DND-41 (cell line): Measurements from ENCODE around the gene SLC35F3.

ENCODE experiments used
- EZH2 ChIP-seq: IDR thresholded peaks from 3 replicates; pipeline ENCODE4 v1.6.1; 2012; ENCODE audit warnings: borderline replicate concordance, low read depth, mild to moderate bottlenecking, moderate library complexity, low read length, inconsistent platforms; ENCODE audit not compliant: severe bottlenecking
- TF ChIP-seq, protein P1 (sequence below): IDR thresholded peaks from 2 replicates; pipeline ENCODE4 v1.5.1; 2012; ENCODE audit warnings: borderline replicate concordance, low read length, moderate library complexity, mild to moderate bottlenecking; ENCODE audit not compliant: poor library complexity, severe bottlenecking; ENCODE audit errors: extremely low read depth

DNA sequence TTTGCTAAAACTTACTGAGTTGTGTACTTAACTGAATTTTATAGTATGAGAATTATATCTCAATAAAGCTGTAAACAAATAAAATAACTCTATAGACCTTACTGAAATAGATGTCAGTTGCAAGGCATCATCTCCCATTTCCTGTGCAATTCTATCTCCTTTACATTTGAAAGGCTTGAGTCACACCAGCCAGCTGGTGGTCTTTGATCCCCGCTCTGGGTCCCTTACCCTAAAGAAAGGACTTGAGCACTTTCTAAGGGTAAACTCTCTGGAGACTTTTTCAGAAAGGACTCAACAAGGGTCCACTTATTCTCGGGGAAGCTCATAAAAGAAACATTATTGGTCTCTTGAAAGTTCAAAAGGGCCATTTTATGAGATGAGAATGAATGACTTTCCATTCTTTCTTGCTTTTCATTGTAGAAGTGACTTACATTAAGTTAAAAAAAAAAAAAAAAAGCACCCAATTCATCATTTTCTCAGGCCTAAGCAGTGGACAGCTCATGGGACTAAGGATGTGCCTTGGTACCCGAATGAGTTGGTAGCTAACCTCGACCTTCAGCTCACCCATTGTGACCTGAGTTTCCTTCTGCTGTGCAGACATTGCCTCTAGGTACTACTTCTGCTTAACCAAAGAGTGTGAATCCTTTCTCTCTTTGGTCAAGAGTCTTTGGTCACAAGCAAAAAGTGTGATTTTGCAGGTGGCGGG, 321.8 kb downstream of the SLC35F3 start:
- TF ChIP-seq, protein P1, sequence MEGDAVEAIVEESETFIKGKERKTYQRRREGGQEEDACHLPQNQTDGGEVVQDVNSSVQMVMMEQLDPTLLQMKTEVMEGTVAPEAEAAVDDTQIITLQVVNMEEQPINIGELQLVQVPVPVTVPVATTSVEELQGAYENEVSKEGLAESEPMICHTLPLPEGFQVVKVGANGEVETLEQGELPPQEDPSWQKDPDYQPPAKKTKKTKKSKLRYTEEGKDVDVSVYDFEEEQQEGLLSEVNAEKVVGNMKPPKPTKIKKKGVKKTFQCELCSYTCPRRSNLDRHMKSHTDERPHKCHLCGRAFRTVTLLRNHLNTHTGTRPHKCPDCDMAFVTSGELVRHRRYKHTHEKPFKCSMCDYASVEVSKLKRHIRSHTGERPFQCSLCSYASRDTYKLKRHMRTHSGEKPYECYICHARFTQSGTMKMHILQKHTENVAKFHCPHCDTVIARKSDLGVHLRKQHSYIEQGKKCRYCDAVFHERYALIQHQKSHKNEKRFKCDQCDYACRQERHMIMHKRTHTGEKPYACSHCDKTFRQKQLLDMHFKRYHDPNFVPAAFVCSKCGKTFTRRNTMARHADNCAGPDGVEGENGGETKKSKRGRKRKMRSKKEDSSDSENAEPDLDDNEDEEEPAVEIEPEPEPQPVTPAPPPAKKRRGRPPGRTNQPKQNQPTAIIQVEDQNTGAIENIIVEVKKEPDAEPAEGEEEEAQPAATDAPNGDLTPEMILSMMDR = no peak
- TF ChIP-seq EZH2 = no peak
